Measurements from ENCODE around the gene GTF3C1. TPM values are rescaled to one million over a fixed set of nuclear protein-coding genes. Genes with fewer than 3 reads are reported as not detected.

The GTF3C1 gene
- total and polyA plus RNA-seq, 2 donors (not counting 1 experiment from before 2014, with no cell fraction given) = 31.2 to 49.6 TPM

DNA sequence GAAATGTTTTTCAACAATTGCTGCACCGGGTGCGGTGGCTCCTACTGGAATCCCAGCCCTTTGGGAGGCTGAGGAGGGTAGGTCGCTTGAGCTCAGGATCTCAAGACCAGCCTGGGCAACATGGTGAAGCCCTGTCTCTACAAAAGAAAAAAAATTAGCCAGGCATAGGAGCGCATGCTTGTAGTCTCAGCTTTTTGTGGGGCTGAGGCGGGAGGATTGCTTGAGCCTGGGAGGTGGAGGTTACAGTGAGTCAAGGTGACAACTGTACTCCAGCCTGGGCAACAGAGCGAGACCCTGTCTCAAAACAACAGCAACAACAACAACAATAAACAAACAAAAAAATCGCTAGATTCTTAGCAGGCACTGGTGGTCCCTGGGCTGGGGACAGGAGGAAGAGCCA is 119.2 kb downstream of the GTF3C1 start:
- Histone ChIP-seq H2AFZ (ENCODE audit: insufficient read depth, low read depth, low read length, poor library complexity, severe bottlenecking) (no peak overlapping the region), H3K4me3 (ENCODE audit: control extremely low read depth in 1 of 5, extremely low read depth in 1 of 5, insufficient read depth in 1 of 5, low read depth in 2 of 5, low read length in 4 of 5) (no peak overlapping the region), H3K27ac (ENCODE audit: low read length in 2 of 2) (peak overlapping the region; percentile 31 to 44), H3K79me2 (ENCODE audit: control insufficient read depth, insufficient read depth, low read length) (peaks cover 86% of the 10 kb centered on the region), H3K9me3 (ENCODE audit: control extremely low read depth in 1 of 3, control insufficient read depth in 2 of 3, insufficient read depth in 1 of 3, low read length in 2 of 3) (no peaks in the 10 kb centered on the region), H4K20me1 (ENCODE audit: control insufficient read depth, insufficient read depth, low read length, poor library complexity, severe bottlenecking) (peaks cover 83% of the 10 kb centered on the region), H3K4me2 (replicated peaks; ENCODE audit: low read depth, low read length, poor library complexity, severe bottlenecking) (peak overlapping the region; percentile 27), H3K4me1 (ENCODE audit: control insufficient read depth in 2 of 2, insufficient read depth in 2 of 2, low read length in 2 of 2) (peaks cover 76 to 78% of the 10 kb centered on the region in 2 donors), H3K9ac (ENCODE audit: low read length) (no peak overlapping the region), H3K36me3 (replicated peaks in 1 of 2; ENCODE audit: control extremely low read depth in 1 of 2, control insufficient read depth in 1 of 2, extremely low read depth in 1 of 2, insufficient read depth in 2 of 2, low read length in 1 of 2) (peaks cover 0 to 49% of the 10 kb centered on the region in 2 experiments), H3K27me3 (replicated peaks in 1 of 4; ENCODE audit: control extremely low read depth in 1 of 4, control insufficient read depth in 3 of 4, insufficient read depth in 4 of 4, low read length in 3 of 4) (no peaks in the 10 kb centered on the region)
- Mint-ChIP-seq H3K9me3 (ENCODE audit: insufficient read depth) (peaks cover 3% of the 10 kb centered on the region), H3K27me3 (peaks cover 4% of the 10 kb centered on the region), H3K27ac (peak overlapping the region; percentile 70), H3K4me3 (peak overlapping the region; percentile 52), H3K4me1 (peaks cover 71% of the 10 kb centered on the region)
- TF ChIP-seq, protein P1, sequence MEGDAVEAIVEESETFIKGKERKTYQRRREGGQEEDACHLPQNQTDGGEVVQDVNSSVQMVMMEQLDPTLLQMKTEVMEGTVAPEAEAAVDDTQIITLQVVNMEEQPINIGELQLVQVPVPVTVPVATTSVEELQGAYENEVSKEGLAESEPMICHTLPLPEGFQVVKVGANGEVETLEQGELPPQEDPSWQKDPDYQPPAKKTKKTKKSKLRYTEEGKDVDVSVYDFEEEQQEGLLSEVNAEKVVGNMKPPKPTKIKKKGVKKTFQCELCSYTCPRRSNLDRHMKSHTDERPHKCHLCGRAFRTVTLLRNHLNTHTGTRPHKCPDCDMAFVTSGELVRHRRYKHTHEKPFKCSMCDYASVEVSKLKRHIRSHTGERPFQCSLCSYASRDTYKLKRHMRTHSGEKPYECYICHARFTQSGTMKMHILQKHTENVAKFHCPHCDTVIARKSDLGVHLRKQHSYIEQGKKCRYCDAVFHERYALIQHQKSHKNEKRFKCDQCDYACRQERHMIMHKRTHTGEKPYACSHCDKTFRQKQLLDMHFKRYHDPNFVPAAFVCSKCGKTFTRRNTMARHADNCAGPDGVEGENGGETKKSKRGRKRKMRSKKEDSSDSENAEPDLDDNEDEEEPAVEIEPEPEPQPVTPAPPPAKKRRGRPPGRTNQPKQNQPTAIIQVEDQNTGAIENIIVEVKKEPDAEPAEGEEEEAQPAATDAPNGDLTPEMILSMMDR (IDR thresholded peaks at IDR 0.05) = no peak
- no peak for TF ChIP-seq EZH2 (IDR thresholded peaks at IDR 0.05; ENCODE audit: borderline replicate concordance, insufficient read depth, low read depth, low read length, poor library complexity, severe bottlenecking)
- intact Hi-C loops (cut with micrococcal nuclease) = no loop called here
- WGBS (ENCODE audit: insufficient coverage) = 81% methylated on average over 3 of the region's 7 CpGs
- DNase-seq = no peak
- no peak for ATAC-seq (ENCODE audit: low read depth)
- POLR2A ChIA-PET = interaction anchor here (1.7 kb wide), 1 partner anchor 20 kb away, joined by 5 read pairs; no protein-coding TSS in a partner anchor
- CTCF ChIA-PET = interaction anchor here (0.9 to 3.0 kb wide), 6 partner anchors 15 to 63 kb away, joined by 3 to 11 read pairs (median 4); no protein-coding TSS in a partner anchor

DNA sequence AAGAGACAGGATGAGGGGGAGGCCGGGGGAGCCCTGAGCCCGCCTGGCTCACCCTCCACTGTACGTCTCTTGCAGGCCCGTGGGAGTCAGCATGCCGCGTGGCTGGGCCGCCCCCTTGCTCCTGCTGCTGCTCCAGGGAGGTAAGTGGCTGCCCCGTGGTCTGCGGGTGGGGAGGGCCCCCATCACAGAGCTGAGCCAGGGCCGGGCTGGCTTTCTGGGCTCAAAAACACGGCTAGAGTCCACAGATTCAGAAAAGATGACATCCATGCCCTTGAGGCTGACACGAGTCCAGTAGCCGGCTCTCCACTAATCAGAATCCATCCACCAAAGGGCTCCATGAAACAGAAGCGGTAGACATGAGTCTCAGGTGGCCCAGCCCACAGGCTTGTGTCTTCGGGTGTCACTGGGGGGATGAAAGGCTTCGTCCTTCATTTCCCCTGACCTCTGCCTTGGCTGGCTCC is 119.7 kb downstream of the GTF3C1 start:
- TF ChIP-seq, protein P1 (IDR thresholded peaks at IDR 0.05) = no peak
- TF ChIP-seq EZH2 (IDR thresholded peaks at IDR 0.05; ENCODE audit: borderline replicate concordance, insufficient read depth, low read depth, low read length, poor library complexity, severe bottlenecking) = no peak
- WGBS (ENCODE audit: insufficient coverage) = 47% methylated on average over 16 of the region's 16 CpGs
- Histone ChIP-seq H3K27me3 (replicated peaks in 1 of 4; ENCODE audit: control extremely low read depth in 1 of 4, control insufficient read depth in 3 of 4, insufficient read depth in 4 of 4, low read length in 3 of 4) (no peaks in the 10 kb centered on the region), H3K4me3 (ENCODE audit: control extremely low read depth in 1 of 5, extremely low read depth in 1 of 5, insufficient read depth in 1 of 5, low read depth in 2 of 5, low read length in 4 of 5) (no peak overlapping the region), H3K4me1 (ENCODE audit: control insufficient read depth in 2 of 2, insufficient read depth in 2 of 2, low read length in 2 of 2) (peaks cover 79 to 83% of the 10 kb centered on the region in 2 donors), H4K20me1 (ENCODE audit: control insufficient read depth, insufficient read depth, low read length, poor library complexity, severe bottlenecking) (peaks cover 85% of the 10 kb centered on the region), H3K9me3 (ENCODE audit: control extremely low read depth in 1 of 3, control insufficient read depth in 2 of 3, insufficient read depth in 1 of 3, low read length in 2 of 3) (no peaks in the 10 kb centered on the region), H3K9ac (ENCODE audit: low read length) (no peak overlapping the region), H3K4me2 (replicated peaks; ENCODE audit: low read depth, low read length, poor library complexity, severe bottlenecking) (peak overlapping the region; percentile 27), H2AFZ (ENCODE audit: insufficient read depth, low read depth, low read length, poor library complexity, severe bottlenecking) (no peak overlapping the region), H3K27ac (ENCODE audit: low read length in 2 of 2) (peak overlapping the region; percentile 31 to 44), H3K79me2 (ENCODE audit: control insufficient read depth, insufficient read depth, low read length) (peaks cover 91% of the 10 kb centered on the region), H3K36me3 (replicated peaks in 1 of 2; ENCODE audit: control extremely low read depth in 1 of 2, control insufficient read depth in 1 of 2, extremely low read depth in 1 of 2, insufficient read depth in 2 of 2, low read length in 1 of 2) (peaks cover 0 to 49% of the 10 kb centered on the region in 2 experiments)
- H3K4me1 Mint-ChIP-seq = peaks cover 75% of the 10 kb centered on the region
- H3K27me3 Mint-ChIP-seq = peaks cover 4% of the 10 kb centered on the region
- ATAC-seq (ENCODE audit: low read depth) = no peak
- ChIA-PET POLR2A (interaction anchor here (1.7 kb wide), 1 partner anchor 20 kb away, joined by 5 read pairs; no protein-coding TSS in a partner anchor), CTCF (interaction anchor here (1.2 to 3.0 kb wide), 2 partner anchors 15 to 20 kb away, joined by 4 to 11 read pairs; no protein-coding TSS in a partner anchor)
- H3K4me3 Mint-ChIP-seq = peak overlapping the region; percentile 52
- DNase-seq = no peak
- H3K27ac Mint-ChIP-seq = peak overlapping the region; percentile 70
- intact Hi-C loops (cut with micrococcal nuclease) = no loop called here
- peaks cover 3% of the 10 kb centered on the region for H3K9me3 Mint-ChIP-seq (ENCODE audit: insufficient read depth)
